B cell (primary cell): Measurements from ENCODE around the gene SLC13A3. TPM values are rescaled to one million over a fixed set of nuclear protein-coding genes. Genes with fewer than 3 reads are reported as not detected.

Experiments
- ATAC-seq: fragments of 200-7000 bp; cut with Tn5 transposase; one replicate; pipeline ENCODE4 v1.10.0; 2021; ENCODE audit warnings: low read depth, mild to moderate bottlenecking, moderate number of reproducible peaks, moderate library complexity
- CTCF ChIA-PET: fragments of 350-600 bp; sonication (Branson Sonifier 250); formaldehyde crosslinking; loops from one replicate; lab custom pipeline; 2021; ENCODE audit warnings: antibody characterized with exemption, inconsistent platforms; lab: Charles Lee
- POLR2A ChIA-PET: fragments of 350-600 bp; sonication (Branson Sonifier 250); formaldehyde crosslinking; loops from one replicate; lab custom pipeline; 2021; ENCODE audit warnings: antibody characterized with exemption; lab: Charles Lee
- DNase-seq: peaks from one replicate; pipeline ENCODE4 v3.0.0; 2013
- H2AFZ ChIP-seq: 2 replicates; pipeline ENCODE4 v1.6.1; 2012; ENCODE audit warnings: mild to moderate bottlenecking, low read depth, low read length; ENCODE audit not compliant: insufficient read depth, poor library complexity, severe bottlenecking
- H3K27ac ChIP-seq, 2 donors: 1 replicate in 1 of 2; 2 replicates in 1 of 2; pipeline ENCODE4 v1.5.1; 2012 to 2013; ENCODE audit warnings: low read length in 2 of 2, mild to moderate bottlenecking in 2 of 2, moderate library complexity in 1 of 2
- H3K27me3 ChIP-seq, 4 experiments: fragments of 200-600 bp in 1 of 4; sonication (generic) in 1 of 4; replicated peaks in 1 of 4; 1 replicate in 2 of 4; 2 replicates in 2 of 4; pipeline versions ENCODE4 v1.6.1 to v1.7.0; 2013 to 2016; ENCODE audit warnings: low read length in 3 of 4, mild to moderate bottlenecking in 2 of 4, mixed read lengths in 1 of 4, moderate library complexity in 1 of 4; ENCODE audit not compliant: insufficient read depth in 4 of 4, control insufficient read depth in 3 of 4; ENCODE audit errors: control extremely low read depth in 1 of 4
- H3K36me3 ChIP-seq, 2 experiments: replicated peaks in 1 of 2; 1 replicate in 1 of 2; 2 replicates in 1 of 2; pipeline versions ENCODE4 v1.6.1 to v1.7.1; 2013; ENCODE audit warnings: low read length in 1 of 2; ENCODE audit not compliant: insufficient read depth in 2 of 2, control insufficient read depth in 1 of 2; ENCODE audit errors: control extremely low read depth in 1 of 2, extremely low read depth in 1 of 2
- H3K4me1 ChIP-seq, 2 donors: fragments of 200-600 bp in 1 of 2; sonication (generic) in 1 of 2; 1 replicate in 1 of 2; 2 replicates in 1 of 2; pipeline versions ENCODE4 v1.5.1 to v1.6.1; 2013 to 2017; ENCODE audit warnings: low read length in 2 of 2; ENCODE audit not compliant: control insufficient read depth in 2 of 2, insufficient read depth in 2 of 2
- H3K4me2 ChIP-seq: replicated peaks from 2 replicates; pipeline ENCODE3; 2012; ENCODE audit warnings: mild to moderate bottlenecking, low read depth, low read length; ENCODE audit not compliant: poor library complexity, severe bottlenecking
- H3K4me3 ChIP-seq, 5 experiments: fragments of 200-600 bp in 1 of 5; sonication (generic) in 1 of 5; 1 replicate in 3 of 5; 2 replicates in 2 of 5; pipeline versions ENCODE4 v1.5.1 to v1.7.0; 2011 to 2016; ENCODE audit warnings: low read length in 4 of 5, mild to moderate bottlenecking in 4 of 5, low read depth in 2 of 5, control low read depth in 1 of 5, moderate library complexity in 1 of 5; ENCODE audit not compliant: insufficient read depth in 1 of 5; ENCODE audit errors: control extremely low read depth in 1 of 5, extremely low read depth in 1 of 5
- H3K79me2 ChIP-seq: fragments of 200-600 bp; sonication (generic); one replicate; pipeline ENCODE4 v1.6.0; 2016; ENCODE audit warnings: low read length; ENCODE audit not compliant: control insufficient read depth, insufficient read depth
- H3K9ac ChIP-seq: fragments of 200-600 bp; sonication (generic); 2 replicates; pipeline ENCODE4 v1.6.1; 2017; ENCODE audit warnings: mild to moderate bottlenecking, low read length, moderate library complexity
- H3K9me3 ChIP-seq, 3 donors: one replicate each; pipeline versions ENCODE4 v1.6.1 to v1.7.1; 2013; ENCODE audit warnings: low read length in 2 of 3; ENCODE audit not compliant: control insufficient read depth in 2 of 3, insufficient read depth in 1 of 3; ENCODE audit errors: control extremely low read depth in 1 of 3
- H4K20me1 ChIP-seq: 2 replicates; pipeline ENCODE4 v1.6.0; 2012; ENCODE audit warnings: mild to moderate bottlenecking, low read length; ENCODE audit not compliant: insufficient read depth, control insufficient read depth, poor library complexity, severe bottlenecking
- H3K27ac Mint-ChIP-seq: one replicate; pipeline ENCODE4 v1.8.0; 2021; ENCODE audit warnings: mixed read lengths
- H3K27me3 Mint-ChIP-seq: one replicate; pipeline ENCODE4 v1.8.0; 2021; ENCODE audit warnings: mixed read lengths
- H3K4me1 Mint-ChIP-seq: one replicate; pipeline ENCODE4 v1.8.0; 2021; ENCODE audit warnings: mixed read lengths
- H3K4me3 Mint-ChIP-seq: one replicate; pipeline ENCODE4 v1.8.0; 2021; ENCODE audit warnings: mixed read lengths
- H3K9me3 Mint-ChIP-seq: one replicate; pipeline ENCODE4 v1.8.0; 2022; ENCODE audit warnings: mixed read lengths; ENCODE audit not compliant: insufficient read depth
- EZH2 ChIP-seq: IDR thresholded peaks from 2 replicates; pipeline ENCODE4 v1.6.1; 2012; ENCODE audit warnings: borderline replicate concordance, low read depth, mild to moderate bottlenecking, moderate library complexity, low read length; ENCODE audit not compliant: insufficient read depth, poor library complexity, severe bottlenecking
- WGBS: methylation state at CpG from one replicate; pipeline ENCODE4 v1.1.5; 2013; ENCODE audit warnings: missing lambda C conversion rate; ENCODE audit not compliant: insufficient coverage; 5-methylcytosine and 5-hydroxymethylcytosine counted together
- intact Hi-C: fragments of 100-400 bp; cut with micrococcal nuclease; formaldehyde crosslinking; loops from one replicate; pipeline ENCODE4 v1.10.0; 2022
- polyA plus RNA-seq: library from polyadenylated mRNA; depleted of rRNA; stranded (reverse); fragments of >200 nt; gene quantifications from 2 replicates; pipeline ENCODE4 v1.2.3, GENCODE V29; 2012
- total RNA-seq, 2 donors: library from RNA; stranded (reverse); fragments of 120-200 nt in 1 of 2; gene quantifications; 1 replicate in 1 of 2; 2 replicates in 1 of 2; pipeline versions ENCODE4 v1.2.3 to v1.2.4, GENCODE V29; 2013 to 2022
- TF ChIP-seq, protein P1 (sequence below): fragments of 200-600 bp; IDR thresholded peaks from one replicate; pipeline ENCODE4 v1.8.0; 2022; ENCODE audit warnings: antibody characterized with exemption, mild to moderate bottlenecking

Gene SLC13A3
- total and polyA plus RNA-seq, 2 donors (not counting 1 experiment from before 2014, with no cell fraction given): 0.09 to 0.20 TPM

- peaks cover 8 to 11% of the 10 kb centered on the region in 2 donors for H3K4me1 ChIP-seq
- TF ChIP-seq, protein P1, sequence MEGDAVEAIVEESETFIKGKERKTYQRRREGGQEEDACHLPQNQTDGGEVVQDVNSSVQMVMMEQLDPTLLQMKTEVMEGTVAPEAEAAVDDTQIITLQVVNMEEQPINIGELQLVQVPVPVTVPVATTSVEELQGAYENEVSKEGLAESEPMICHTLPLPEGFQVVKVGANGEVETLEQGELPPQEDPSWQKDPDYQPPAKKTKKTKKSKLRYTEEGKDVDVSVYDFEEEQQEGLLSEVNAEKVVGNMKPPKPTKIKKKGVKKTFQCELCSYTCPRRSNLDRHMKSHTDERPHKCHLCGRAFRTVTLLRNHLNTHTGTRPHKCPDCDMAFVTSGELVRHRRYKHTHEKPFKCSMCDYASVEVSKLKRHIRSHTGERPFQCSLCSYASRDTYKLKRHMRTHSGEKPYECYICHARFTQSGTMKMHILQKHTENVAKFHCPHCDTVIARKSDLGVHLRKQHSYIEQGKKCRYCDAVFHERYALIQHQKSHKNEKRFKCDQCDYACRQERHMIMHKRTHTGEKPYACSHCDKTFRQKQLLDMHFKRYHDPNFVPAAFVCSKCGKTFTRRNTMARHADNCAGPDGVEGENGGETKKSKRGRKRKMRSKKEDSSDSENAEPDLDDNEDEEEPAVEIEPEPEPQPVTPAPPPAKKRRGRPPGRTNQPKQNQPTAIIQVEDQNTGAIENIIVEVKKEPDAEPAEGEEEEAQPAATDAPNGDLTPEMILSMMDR: no peak
- TF ChIP-seq EZH2: no peak
- intact Hi-C loops: no loop called here
- no peaks in the 10 kb centered on the region for H3K36me3 ChIP-seq
- 97% methylated on average over 4 of the region's 7 CpGs for WGBS
- no peaks in the 10 kb centered on the region for H3K9me3 Mint-ChIP-seq
- H3K27me3 ChIP-seq: peaks cover 0 to 6% (median 0%) of the 10 kb centered on the region in 4 experiments
- H3K27ac ChIP-seq: no peak overlapping the region
- CTCF ChIA-PET: interaction anchor here (1.0 to 1.3 kb wide), 2 partner anchors 20 to 49 kb away, joined by 3 read pairs; no protein-coding TSS in a partner anchor
- ATAC-seq: no peak
- no peaks in the 10 kb centered on the region for H4K20me1 ChIP-seq
- no peak overlapping the region for H3K9ac ChIP-seq
- POLR2A ChIA-PET: no interaction called here
- no peaks in the 10 kb centered on the region for H3K79me2 ChIP-seq
- no peak overlapping the region for H3K4me2 ChIP-seq
- peaks cover 21% of the 10 kb centered on the region for H3K27me3 Mint-ChIP-seq
- no peaks in the 10 kb centered on the region for H3K9me3 ChIP-seq
- no peak overlapping the region for H2AFZ ChIP-seq
- peaks cover 3% of the 10 kb centered on the region for H3K4me1 Mint-ChIP-seq
- DNase-seq: no peak
- H3K4me3 Mint-ChIP-seq: no peak overlapping the region
- no peak overlapping the region for H3K27ac Mint-ChIP-seq
- no peak overlapping the region for H3K4me3 ChIP-seq
Observed at GRCh38 chr20:46564241-46564957, 86.9 kb downstream of the SLC13A3 start.

- DNase-seq: no peak
- CTCF ChIA-PET: interaction anchor here (1.0 to 1.3 kb wide), 2 partner anchors 19 to 48 kb away, joined by 3 read pairs; no protein-coding TSS in a partner anchor
- Histone ChIP-seq H3K36me3 (no peaks in the 10 kb centered on the region), H3K27ac (no peak overlapping the region), H3K9me3 (no peaks in the 10 kb centered on the region), H4K20me1 (no peaks in the 10 kb centered on the region), H3K4me1 (peaks cover 8 to 11% of the 10 kb centered on the region in 2 donors), H3K27me3 (peaks cover 0 to 6% (median 0%) of the 10 kb centered on the region in 4 experiments), H3K79me2 (no peaks in the 10 kb centered on the region), H3K4me3 (no peak overlapping the region), H3K9ac (no peak overlapping the region), H3K4me2 (no peak overlapping the region), H2AFZ (no peak overlapping the region)
- no peaks in the 10 kb centered on the region for H3K9me3 Mint-ChIP-seq
- H3K27ac Mint-ChIP-seq: no peak overlapping the region
- POLR2A ChIA-PET: no interaction called here
- peaks cover 3% of the 10 kb centered on the region for H3K4me1 Mint-ChIP-seq
- ATAC-seq: no peak
- no peak overlapping the region for H3K4me3 Mint-ChIP-seq
- intact Hi-C loops: no loop called here
- peaks cover 21% of the 10 kb centered on the region for H3K27me3 Mint-ChIP-seq
- TF ChIP-seq, protein P1: no peak
- no peak for TF ChIP-seq EZH2
- 59% methylated on average over 2 of the region's 2 CpGs for WGBS
Observed at GRCh38 chr20:46563860-46564221, 87.4 kb downstream of the SLC13A3 start.
